ENCODE measurements around the gene MARCHF7.

- TF ChIP-seq, protein P1, sequence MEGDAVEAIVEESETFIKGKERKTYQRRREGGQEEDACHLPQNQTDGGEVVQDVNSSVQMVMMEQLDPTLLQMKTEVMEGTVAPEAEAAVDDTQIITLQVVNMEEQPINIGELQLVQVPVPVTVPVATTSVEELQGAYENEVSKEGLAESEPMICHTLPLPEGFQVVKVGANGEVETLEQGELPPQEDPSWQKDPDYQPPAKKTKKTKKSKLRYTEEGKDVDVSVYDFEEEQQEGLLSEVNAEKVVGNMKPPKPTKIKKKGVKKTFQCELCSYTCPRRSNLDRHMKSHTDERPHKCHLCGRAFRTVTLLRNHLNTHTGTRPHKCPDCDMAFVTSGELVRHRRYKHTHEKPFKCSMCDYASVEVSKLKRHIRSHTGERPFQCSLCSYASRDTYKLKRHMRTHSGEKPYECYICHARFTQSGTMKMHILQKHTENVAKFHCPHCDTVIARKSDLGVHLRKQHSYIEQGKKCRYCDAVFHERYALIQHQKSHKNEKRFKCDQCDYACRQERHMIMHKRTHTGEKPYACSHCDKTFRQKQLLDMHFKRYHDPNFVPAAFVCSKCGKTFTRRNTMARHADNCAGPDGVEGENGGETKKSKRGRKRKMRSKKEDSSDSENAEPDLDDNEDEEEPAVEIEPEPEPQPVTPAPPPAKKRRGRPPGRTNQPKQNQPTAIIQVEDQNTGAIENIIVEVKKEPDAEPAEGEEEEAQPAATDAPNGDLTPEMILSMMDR (IDR thresholded peaks at IDR 0.05), result no peak
- TF ChIP-seq POLR2A (IDR thresholded peaks at IDR 0.05) (no peak), POLR2AphosphoS5 (IDR thresholded peaks at IDR 0.05; ENCODE audit: insufficient read depth in 1 of 2, low read depth in 1 of 2) (no peak)
Observed at GRCh38 chr2:159750873-159751272, 38.6 kb downstream of the MARCHF7 start.
